ENCODE data around the gene ATP11A. TPM values are rescaled to one million over a fixed set of nuclear protein-coding genes. Genes with fewer than 3 reads are reported as not detected.

ATP11A gene
- total and polyA plus RNA-seq, 2 donors (not counting 3 experiments of a cell fraction or from before 2014, with no cell fraction given): 16.5 to 88.1 TPM

GRCh38 chr13:112748947-112749735, 59.3 kb downstream of the ATP11A start:
- POLR2A ChIA-PET: no interaction called here
- BruUV-seq (replicated peaks): no TSS peak
- H3K9me1 ChIP-seq (replicated peaks; ENCODE audit: control insufficient read depth, extremely low read depth, insufficient read depth, low read length): no peaks in the 10 kb centered on the region
- no peaks in the 10 kb centered on the region for H3K9me3 ChIP-seq (replicated peaks; ENCODE audit: control insufficient read depth, insufficient read depth, low read length)
- no peaks in the 10 kb centered on the region for H4K20me1 ChIP-seq (replicated peaks; ENCODE audit: control insufficient read depth, extremely low read depth, insufficient read depth, low read length)
- TF ChIP-seq POLR2AphosphoS5 (IDR thresholded peaks at IDR 0.05; ENCODE audit: insufficient read depth, low read depth, low read length) (no peak), MYC (IDR thresholded peaks at IDR 0.05; ENCODE audit: low read depth, low read length) (no peak), CTCF (IDR thresholded peaks at IDR 0.05; ENCODE audit: extremely low read depth in 1 of 2, insufficient read depth in 1 of 2, low read depth in 1 of 2, low read length in 2 of 2) (no peak), JUN (IDR thresholded peaks at IDR 0.05; ENCODE audit: borderline replicate concordance, insufficient read depth, insufficient read length, low read depth) (no peak), FOS (IDR thresholded peaks at IDR 0.05; ENCODE audit: borderline replicate concordance, insufficient read depth, low read length) (no peak)
- intact Hi-C loops (cut with micrococcal nuclease): no loop called here
- H2AFZ ChIP-seq (ENCODE audit: low read depth, low read length): no peak overlapping the region
- no peaks in the 10 kb centered on the region for H3K36me3 ChIP-seq (ENCODE audit: control insufficient read depth in 2 of 2, extremely low read depth in 1 of 2, insufficient read depth in 2 of 2, low read length in 2 of 2)
- no peaks in the 10 kb centered on the region for H3K27me3 ChIP-seq (ENCODE audit: control insufficient read depth in 2 of 2, insufficient read depth in 2 of 2, low read length in 2 of 2)
- CTCF ChIA-PET: interaction anchor here (1.6 kb wide), 1 partner anchor 16 kb away, joined by 4 read pairs; no protein-coding TSS in a partner anchor
- no peak overlapping the region for H3K4me2 ChIP-seq (ENCODE audit: insufficient read depth, low read length)
- dilution Hi-C loops (cut with MboI; ENCODE audit: extremely low pct_ligation_motif_present, low sequenced_read_pairs): no loop called here
- FAIRE-seq (no peak), DNase-seq (ENCODE audit: low read depth, low spot score) (no peak)
- peaks cover 16% of the 10 kb centered on the region for H3K79me2 ChIP-seq (ENCODE audit: control insufficient read depth, insufficient read depth, low read length)
- no peak overlapping the region for H3K27ac ChIP-seq (ENCODE audit: insufficient read depth, low read depth, low read length)
- H3K4me1 ChIP-seq (ENCODE audit: control insufficient read depth, extremely low read depth, insufficient read depth, low read length): no peaks in the 10 kb centered on the region
- H3K9ac ChIP-seq (replicated peaks; ENCODE audit: extremely low read depth, insufficient read depth, low read length): no peak overlapping the region
- H3K4me3 ChIP-seq (replicated peaks in 1 of 3; ENCODE audit: insufficient read depth in 1 of 3, low read depth in 1 of 3, low read length in 3 of 3): no peak overlapping the region

Measured in endothelial cell of umbilical vein (primary cell).